NCI-H2227 (cell line): ENCODE measurements around the gene PDE4D.

Source experiments
- DNase-seq: peaks from one replicate; lab custom pipeline; 2025; ENCODE audit not compliant: unreplicated experiment; lab: John Stamatoyannopoulos, UW

The PDE4D gene

GRCh38 chr5:59893429-59894227 is at the start of gene PDE4D:
Gene PDE4D (minus strand): TSS chr5:59893726.
- DNase-seq: peak; percentile 23

DNA sequence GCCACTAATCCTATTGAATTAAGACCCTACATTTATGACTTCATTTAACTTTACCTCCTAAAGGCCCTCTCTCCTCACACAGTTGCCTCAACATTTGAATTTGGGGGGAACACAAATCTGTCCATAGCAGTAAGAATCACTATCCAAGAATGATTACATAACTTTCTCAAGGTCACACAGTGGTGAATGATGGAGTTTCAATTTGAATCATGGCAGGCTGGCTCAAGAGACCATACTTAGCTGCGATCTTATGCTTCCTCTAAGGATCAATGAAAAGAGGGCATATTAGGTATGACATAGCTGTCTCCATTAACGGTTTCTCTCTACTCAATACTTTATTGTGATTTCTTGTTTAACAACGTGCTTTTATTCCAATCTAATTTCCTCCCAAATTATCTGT is 44.1 kb upstream of the PDE4D start:
- no peak for DNase-seq

- DNase-seq: no peak
Observed at GRCh38 chr5:59923465-59923864, 29.9 kb upstream of the PDE4D start.

DNA sequence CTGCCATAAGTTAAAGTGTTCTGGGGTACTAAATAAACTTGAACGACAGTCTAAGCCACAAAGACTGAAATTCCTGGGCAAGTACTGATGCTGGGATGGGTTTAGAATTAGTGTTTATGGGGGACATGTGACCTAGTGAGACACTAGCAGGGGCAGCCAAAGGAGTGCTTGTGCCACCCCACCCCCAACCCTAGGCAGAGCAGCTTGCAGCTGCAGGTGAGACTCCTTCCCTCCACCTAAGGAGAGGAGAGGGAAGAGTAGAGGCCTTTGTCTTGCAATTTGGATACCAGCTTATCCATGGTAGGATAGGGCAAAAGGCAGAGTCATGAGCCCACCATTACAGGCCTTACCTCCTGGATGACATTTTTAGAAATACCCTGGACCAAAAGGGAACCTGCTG is 28.7 kb upstream of the PDE4D start:
- no peak for DNase-seq

DNA sequence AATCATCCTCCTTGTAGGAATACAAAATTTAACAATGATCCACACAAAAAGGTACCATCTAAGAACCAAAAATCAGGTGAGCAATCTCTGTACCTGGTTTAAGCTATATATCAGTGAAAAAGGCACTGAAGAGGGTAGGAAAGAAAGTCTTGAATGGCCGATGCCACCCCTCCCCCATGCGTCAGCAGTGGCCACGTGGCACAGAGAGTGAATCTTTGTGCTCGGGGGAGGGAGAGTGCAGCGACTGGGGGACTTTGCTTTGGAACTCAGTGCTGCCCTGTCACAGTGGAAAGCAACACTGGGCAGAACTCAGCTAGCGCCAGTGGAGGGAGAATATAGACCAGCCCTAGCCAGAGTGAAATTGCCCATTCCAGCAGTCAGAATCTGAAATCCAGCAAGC is 28.3 kb upstream of the PDE4D start:
- DNase-seq: no peak

DNA sequence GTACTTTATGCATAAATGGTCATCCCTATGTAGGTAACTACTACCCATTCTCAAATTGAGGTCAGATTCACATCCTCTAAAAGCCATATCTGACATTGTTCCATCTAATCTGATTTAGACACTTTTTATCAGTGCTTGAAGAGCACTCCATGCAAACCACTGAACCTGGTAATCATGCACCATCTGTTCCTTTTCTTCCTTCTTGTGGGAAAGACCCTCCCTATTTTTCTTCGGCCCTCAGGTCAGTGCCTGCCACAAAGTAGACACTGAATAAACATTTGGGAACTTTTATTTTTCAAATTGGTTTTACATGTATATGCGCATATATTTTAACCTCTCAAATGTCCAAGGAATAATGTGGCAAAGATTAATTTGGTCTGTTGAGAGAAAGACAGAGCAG is 26.0 kb upstream of the PDE4D start:
- DNase-seq: no peak

DNA sequence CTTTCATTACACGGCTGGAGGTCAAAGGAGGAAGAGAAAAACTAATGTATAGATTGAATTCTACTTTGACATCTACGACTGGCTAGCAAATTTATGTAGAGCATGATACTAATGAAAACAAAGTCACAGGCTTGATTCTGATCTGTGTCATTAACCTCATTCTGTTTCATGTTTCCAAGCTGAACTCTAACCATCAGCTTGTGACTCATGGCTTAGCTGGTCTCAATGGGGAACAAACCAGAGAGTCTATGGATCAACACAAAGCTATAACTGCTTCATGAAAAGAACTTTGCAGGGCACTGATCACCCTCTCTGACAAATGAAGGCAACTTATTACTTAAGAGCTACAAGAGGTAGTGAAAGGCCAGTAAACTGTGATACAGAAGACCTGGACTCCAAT is 23.6 kb upstream of the PDE4D start:
- no peak for DNase-seq

- no peak for DNase-seq
Observed at GRCh38 chr5:59905188-59905587, 11.7 kb upstream of the PDE4D start.

DNA sequence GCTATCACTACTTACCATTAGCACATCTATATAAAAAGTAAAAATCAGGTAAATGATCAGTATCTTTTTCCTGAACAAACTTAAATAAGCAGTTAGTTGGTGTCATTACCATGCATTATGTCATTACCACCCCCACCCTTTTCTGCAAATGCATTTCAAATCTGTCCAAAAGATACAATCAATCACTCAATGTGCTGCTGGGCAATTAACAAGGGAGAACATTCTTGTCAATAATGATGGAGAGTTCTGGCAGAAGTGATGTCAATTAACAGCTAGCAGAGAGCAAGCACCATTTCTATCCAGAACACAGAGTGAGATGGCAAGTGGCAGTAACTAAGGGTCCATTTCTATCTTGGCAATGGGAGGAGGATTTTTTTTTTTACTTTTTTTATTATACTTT is 3.5 kb upstream of the PDE4D start:
- DNase-seq: no peak

GRCh38 chr5:59891962-59892643 is 1.4 kb downstream of the PDE4D start:
- peak; percentile 24 for DNase-seq

- no peak for DNase-seq
Observed at GRCh38 chr5:59887274-59887673, 6.3 kb downstream of the PDE4D start.

- DNase-seq: no peak
Observed at GRCh38 chr5:59874675-59875074, 18.9 kb downstream of the PDE4D start.

DNA sequence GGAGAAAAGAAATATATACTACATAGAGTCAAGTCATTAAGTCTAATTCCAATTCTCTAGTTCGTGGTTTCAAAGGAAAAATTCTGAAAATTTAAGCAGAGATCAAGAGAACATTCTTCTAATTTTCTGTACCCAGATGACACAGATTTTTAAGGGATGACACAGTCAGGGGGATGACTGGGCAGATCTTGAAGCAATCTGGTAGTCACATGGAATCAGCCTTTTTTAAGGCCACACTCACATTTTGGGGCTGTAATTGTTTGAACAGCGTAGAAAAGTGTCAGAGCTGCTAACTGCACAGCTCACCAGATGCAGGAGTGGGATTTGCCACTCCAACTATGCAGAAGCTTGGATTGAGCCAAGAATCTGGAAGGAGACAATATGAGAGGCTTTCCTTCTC is 20.4 kb downstream of the PDE4D start:
- no peak for DNase-seq

DNA sequence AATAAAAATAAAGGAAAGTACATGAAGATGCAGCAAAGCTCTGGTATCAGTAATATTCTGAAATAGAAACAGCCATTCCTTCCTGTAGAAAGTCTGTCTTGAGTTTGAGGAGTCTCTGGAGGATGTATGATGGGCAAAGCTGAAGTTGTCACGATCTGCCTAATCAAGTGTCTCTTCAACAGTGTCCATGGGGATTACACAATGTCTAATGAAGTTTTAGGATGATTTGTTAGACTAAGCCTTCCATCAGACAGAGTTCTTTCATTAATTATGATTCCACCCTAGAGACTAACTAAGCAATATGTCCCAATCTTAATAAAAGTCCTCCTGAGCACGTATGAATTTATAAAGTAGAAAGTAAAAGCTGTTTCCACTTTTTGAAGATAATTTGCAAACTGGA is 26.9 kb downstream of the PDE4D start:
- no peak for DNase-seq

GRCh38 chr5:59864718-59865117 is 28.8 kb downstream of the PDE4D start:
- DNase-seq: no peak

GRCh38 chr5:59863777-59864176 is 29.7 kb downstream of the PDE4D start:
- DNase-seq: no peak

- no peak for DNase-seq
Observed at GRCh38 chr5:59856358-59856757, 37.2 kb downstream of the PDE4D start.

- DNase-seq: no peak
Observed at GRCh38 chr5:59850766-59851165, 42.8 kb downstream of the PDE4D start.

GRCh38 chr5:59847586-59847985 is 45.9 kb downstream of the PDE4D start:
- DNase-seq: no peak

DNA sequence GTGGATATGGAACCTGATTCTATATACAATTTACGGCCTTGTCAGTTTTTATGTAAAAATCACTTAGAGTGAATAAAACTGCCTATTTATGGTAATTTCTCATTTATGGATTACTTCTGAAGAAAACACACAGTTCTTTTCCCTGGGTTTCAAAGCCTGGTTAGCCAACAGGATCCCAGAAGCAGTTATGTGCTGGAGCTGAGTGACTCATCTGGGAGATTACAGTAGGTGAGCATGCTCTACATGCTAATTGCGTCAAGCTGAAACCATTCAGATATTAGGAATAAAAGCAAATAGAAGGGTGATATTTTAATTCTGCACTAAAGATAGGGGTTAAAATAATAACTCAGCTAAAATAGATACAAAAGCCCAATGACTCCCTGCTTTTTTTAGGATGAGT is 47.8 kb downstream of the PDE4D start:
- no peak for DNase-seq

- no peak for DNase-seq
Observed at GRCh38 chr5:59843511-59844213, 49.9 kb downstream of the PDE4D start.

DNA sequence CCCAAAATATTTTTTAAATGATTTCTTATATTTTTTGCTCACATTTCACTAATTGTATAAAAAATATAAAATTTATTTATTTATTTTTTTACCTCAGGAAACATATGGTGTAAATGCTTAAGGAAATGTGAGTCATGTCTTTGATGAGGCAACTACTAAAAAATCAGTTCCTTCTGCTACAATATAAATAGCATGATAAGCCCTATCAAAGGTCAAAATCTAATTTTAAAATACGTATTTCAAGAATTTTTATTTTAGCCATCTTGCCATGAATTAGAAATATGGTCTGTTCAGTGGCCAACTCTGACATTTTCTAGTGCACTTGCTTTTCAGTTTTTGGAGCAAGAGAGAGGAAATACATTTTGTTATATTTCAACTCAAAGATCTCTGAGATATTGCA is 50.5 kb downstream of the PDE4D start:
- no peak for DNase-seq
